ENCODE data around the gene RASGEF1B. TPM values are rescaled to one million over a fixed set of nuclear protein-coding genes. Genes with fewer than 3 reads are reported as not detected.

Gene RASGEF1B
- total RNA-seq, 1 experiment from 2014 or later: 7.5 TPM

GRCh38 chr4:81495345-81495744 lies 23.6 kb upstream of the RASGEF1B start:
- no peaks in the 10 kb centered on the region for H3K79me2 ChIP-seq (ENCODE audit: insufficient read depth, low read length)
- H2BK15ac ChIP-seq (ENCODE audit: low read depth, low read length): no peak overlapping the region
- H3K4me1 Mint-ChIP-seq: peaks cover 16 to 19% of the 10 kb centered on the region in 2 experiments

More at GRCh38 chr4:81495345-81495744, 23.6 kb upstream of the RASGEF1B start:
- no peak overlapping the region for H3K4me3 Mint-ChIP-seq
- Histone ChIP-seq H2BK5ac (ENCODE audit: insufficient read length, low read length) (no peak overlapping the region), H3K23me2 (ENCODE audit: insufficient read length, low read depth, low read length, poor library complexity, severe bottlenecking) (no peaks in the 10 kb centered on the region), H3K27me3 (ENCODE audit: insufficient read depth, low read length) (no peaks in the 10 kb centered on the region), H3K4ac (ENCODE audit: low read depth, low read length) (no peak overlapping the region), H3K14ac (ENCODE audit: insufficient read depth, low read length) (no peak overlapping the region), H4K8ac (replicated peaks; ENCODE audit: insufficient read length, low read depth, low read length) (no peak overlapping the region), H3K79me1 (ENCODE audit: insufficient read depth, low read depth, low read length, poor library complexity, severe bottlenecking) (no peaks in the 10 kb centered on the region), H3K9me3 (ENCODE audit: control insufficient read depth, low read depth, low read length) (no peaks in the 10 kb centered on the region), H3K27ac (ENCODE audit: insufficient read length, low read depth, low read length) (no peak overlapping the region), H4K20me1 (ENCODE audit: control insufficient read depth, insufficient read depth, insufficient read length) (no peaks in the 10 kb centered on the region), H4K91ac (ENCODE audit: insufficient read length, low read depth, low read length) (no peak overlapping the region), H2BK12ac (ENCODE audit: insufficient read length, low read depth, low read length) (no peak overlapping the region), H2BK120ac (ENCODE audit: low read depth, low read length, poor library complexity, severe bottlenecking) (no peak overlapping the region), H2AK5ac (ENCODE audit: insufficient read length, low read length) (no peak overlapping the region), H3T11ph (ENCODE audit: low read length) (no peak overlapping the region), H2BK20ac (ENCODE audit: low read depth, low read length, poor library complexity, severe bottlenecking) (no peak overlapping the region), H2AFZ (ENCODE audit: low read length) (no peak overlapping the region), H3K9ac (ENCODE audit: extremely low read depth, insufficient read length, low read length) (no peak overlapping the region), H3K4me2 (ENCODE audit: insufficient read depth, insufficient read length, low read length) (no peak overlapping the region), H4K5ac (ENCODE audit: insufficient read length, low read depth, low read length) (no peak overlapping the region), H3K56ac (ENCODE audit: insufficient read length, low read depth, low read length) (no peak overlapping the region), H3K23ac (ENCODE audit: insufficient read length, low read depth, low read length) (no peak overlapping the region), H3K4me1 (ENCODE audit: insufficient read depth, low read length) (no peaks in the 10 kb centered on the region), H3K18ac (ENCODE audit: insufficient read length, low read depth, low read length) (no peak overlapping the region)
- no peak for DNase-seq
- no peak for TF ChIP-seq CTCF (conservative IDR thresholded peaks at IDR 0.05)
- peaks cover 4 to 6% of the 10 kb centered on the region in 2 experiments for H3K9me3 Mint-ChIP-seq
- no peak overlapping the region for H3K27ac Mint-ChIP-seq
- H3K27me3 Mint-ChIP-seq (ENCODE audit: low read depth): no peaks in the 10 kb centered on the region
- peaks cover 4 to 5% (median 5%) of the 10 kb centered on the region in 3 experiments for H3K36me3 Mint-ChIP-seq (ENCODE audit: insufficient read depth in 1 of 3, low read depth in 3 of 3)

Measured in H9 (cell line).